ENCODE data around the gene PPP2R2C.

PPP2R2C gene

DNA sequence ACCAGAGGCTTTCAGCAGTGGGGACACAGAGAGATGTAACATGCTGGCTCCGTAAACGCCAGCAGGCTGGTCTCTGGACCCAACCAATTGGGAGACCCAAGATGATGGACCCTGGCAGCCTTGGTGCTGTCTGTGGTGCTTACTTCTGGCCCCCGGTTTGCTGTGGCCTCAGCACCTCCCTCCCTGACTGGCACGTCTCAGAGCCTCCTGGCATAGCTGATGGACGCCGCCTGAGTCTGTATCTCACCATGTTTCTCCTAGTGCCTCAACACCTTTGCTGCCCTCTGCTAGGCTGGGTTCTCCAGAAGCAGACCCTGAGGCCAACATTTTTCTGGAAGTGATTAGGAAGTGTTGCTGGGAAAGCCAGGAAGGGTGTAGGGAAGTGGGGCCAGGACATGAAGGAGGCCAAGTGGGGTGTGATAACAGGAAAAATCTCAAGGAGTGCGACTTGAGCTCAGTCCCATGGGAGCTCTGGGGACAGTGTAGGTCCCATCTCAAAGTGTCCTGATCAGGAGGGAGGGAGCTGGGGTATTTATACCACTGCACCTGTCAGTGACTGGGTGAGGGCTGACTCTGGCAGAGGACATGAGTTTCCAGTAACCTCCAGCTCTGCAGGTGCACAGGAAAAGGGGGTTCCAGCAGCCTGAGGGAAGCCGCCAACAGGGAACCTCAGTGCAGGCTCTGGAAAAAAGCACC, 31.8 kb downstream of the PPP2R2C start:
- DNase-seq (ENCODE audit: low spot score) = no peak
- TF ChIP-seq, protein P1, sequence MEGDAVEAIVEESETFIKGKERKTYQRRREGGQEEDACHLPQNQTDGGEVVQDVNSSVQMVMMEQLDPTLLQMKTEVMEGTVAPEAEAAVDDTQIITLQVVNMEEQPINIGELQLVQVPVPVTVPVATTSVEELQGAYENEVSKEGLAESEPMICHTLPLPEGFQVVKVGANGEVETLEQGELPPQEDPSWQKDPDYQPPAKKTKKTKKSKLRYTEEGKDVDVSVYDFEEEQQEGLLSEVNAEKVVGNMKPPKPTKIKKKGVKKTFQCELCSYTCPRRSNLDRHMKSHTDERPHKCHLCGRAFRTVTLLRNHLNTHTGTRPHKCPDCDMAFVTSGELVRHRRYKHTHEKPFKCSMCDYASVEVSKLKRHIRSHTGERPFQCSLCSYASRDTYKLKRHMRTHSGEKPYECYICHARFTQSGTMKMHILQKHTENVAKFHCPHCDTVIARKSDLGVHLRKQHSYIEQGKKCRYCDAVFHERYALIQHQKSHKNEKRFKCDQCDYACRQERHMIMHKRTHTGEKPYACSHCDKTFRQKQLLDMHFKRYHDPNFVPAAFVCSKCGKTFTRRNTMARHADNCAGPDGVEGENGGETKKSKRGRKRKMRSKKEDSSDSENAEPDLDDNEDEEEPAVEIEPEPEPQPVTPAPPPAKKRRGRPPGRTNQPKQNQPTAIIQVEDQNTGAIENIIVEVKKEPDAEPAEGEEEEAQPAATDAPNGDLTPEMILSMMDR (IDR thresholded peaks at IDR 0.05; ENCODE audit: extremely low read depth, missing control alignments) = no peak

DNA sequence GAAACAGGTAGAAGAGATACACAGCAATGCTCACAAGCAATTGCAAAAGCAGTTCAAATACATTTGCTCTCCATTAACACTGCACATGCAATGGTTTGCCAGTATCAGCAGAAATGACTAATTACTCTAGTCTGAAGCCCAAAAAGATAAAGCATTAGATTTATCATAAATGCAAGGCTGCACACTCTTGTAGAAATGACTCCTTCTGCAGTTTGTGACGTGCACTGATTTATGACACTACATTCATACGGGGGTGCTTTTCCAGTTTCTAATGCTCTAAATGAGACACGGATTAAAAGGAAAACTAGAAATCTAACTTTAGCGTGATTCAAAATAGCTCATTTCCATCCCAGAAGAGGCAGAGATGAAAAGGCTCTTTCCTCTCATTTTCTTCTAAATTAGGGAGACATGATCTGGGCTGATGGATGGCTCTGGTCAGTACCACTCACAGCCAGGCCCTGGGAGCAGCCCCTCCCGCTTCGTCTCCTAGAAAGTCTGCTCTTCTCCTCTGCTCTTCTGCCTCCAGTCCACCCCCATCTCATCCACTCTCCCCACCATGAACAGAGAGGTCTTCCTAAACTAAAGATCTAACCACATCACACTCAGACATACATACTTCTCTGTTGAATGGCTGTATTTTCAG, 33.2 kb downstream of the PPP2R2C start:
- no peak for DNase-seq (ENCODE audit: low spot score)
- TF ChIP-seq, protein P1 (IDR thresholded peaks at IDR 0.05; ENCODE audit: extremely low read depth, missing control alignments) = no peak

DNA sequence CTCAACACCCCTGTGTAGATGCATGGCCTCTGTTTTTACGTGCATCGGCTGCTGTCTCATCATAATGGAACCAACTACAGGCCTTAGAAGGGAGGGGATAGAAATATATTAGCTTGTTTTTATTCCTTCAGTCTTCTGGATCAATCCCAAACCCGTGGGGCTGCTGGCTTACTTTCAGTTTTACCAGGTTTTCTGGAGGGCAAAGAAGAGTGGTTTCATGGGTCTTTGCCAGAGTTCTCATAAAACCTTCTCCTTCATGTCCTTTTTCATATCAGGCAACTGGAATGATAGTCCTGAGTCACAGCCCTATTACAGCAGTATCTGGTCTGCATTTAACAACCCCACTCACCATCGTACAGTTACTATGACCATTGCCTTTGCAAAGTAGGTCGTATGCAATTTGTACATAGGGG, 34.6 kb downstream of the PPP2R2C start:
- TF ChIP-seq, protein P1 (IDR thresholded peaks at IDR 0.05; ENCODE audit: extremely low read depth, missing control alignments) = no peak
- no peak for DNase-seq (ENCODE audit: low spot score)

DNA sequence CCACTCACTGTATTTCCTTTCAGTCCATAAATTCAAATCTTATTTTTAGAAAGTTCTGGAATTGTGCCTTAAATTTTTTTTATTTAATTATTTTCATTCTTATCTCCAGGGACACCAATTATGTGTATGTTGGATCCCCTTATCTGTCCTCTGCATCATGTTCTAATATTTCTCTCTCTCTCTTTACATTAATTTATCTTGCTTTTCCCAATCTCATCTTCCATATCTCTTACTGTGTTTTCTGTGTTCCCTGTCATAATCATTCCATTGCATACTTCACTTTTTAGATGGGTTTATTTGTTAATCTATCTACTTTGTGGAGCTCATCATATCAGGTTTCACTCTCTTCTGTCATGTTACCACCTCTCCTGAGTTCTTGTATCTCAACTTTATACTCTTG, 37.4 kb downstream of the PPP2R2C start:
- TF ChIP-seq, protein P1 (IDR thresholded peaks at IDR 0.05; ENCODE audit: extremely low read depth, missing control alignments) = no peak

DNA sequence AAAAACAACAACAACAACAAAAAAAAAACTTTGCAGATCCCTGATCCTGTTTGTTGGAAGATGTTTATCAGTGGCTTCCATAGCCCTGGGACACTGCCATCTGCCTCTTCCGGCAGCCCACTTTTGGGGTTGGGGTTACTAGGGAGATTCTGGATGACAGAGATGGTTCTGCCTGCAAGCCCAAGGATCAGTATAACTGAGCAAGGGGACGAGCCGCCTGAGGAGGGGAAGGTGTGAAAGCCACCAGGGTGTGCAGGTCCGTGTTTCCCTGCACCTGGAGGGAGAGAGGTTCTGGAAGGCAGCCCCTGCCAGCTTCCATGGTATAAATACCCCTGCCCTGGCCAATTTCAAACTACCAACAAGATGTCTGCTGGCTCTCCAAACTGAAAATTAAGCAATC, 41.5 kb downstream of the PPP2R2C start:
- DNase-seq (ENCODE audit: low spot score) = no peak
- TF ChIP-seq, protein P1 (IDR thresholded peaks at IDR 0.05; ENCODE audit: extremely low read depth, missing control alignments) = no peak

More for the DNA sequence above, 37.4 kb downstream of the PPP2R2C start:
- DNase-seq (ENCODE audit: low spot score) = no peak

DNA sequence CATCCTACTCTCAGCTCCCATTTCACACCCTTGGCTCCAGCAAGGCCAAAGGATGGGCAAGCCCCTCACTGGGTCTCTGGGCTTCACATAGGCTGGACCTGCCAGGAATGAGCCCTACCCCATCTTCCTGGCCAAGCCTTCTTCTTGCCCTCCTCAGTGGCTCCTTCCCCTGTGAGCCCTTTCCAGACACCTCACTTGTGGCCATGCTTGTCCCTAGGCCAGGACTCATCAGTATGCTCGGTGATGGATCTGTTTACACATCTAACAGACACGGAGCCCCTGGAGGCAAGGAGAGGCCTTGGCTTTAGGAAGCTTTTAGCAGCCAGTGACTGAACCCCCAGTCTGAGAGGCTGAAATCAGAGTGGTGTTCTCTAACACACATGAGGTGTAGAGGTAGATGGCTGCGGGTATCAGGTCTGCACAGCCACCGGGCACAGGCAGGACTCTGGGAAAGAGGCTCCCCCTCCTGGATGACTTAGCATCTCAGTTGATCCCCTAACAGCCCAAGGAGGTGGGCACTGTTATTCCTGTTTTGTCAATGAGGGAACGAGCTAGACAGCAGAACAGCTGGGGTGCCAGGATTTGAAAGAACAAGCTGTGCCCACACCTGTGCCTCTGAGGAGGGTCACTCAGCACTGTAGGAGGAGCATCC, 44.8 kb downstream of the PPP2R2C start:
- TF ChIP-seq, protein P1 (IDR thresholded peaks at IDR 0.05; ENCODE audit: extremely low read depth, missing control alignments) = no peak
- DNase-seq (ENCODE audit: low spot score) = no peak

All from GM20000 (cell line).